OCI-LY3 (cell line): Measurements from ENCODE around the gene TPX2.

ENCODE experiments used
- H2AFZ ChIP-seq: fragments of 200-600, 300-600 bp; shearing (Covaris generic); 2 replicates; pipeline ENCODE4 v1.6.0; 2014; ENCODE audit warnings: antibody characterized with exemption, low read depth, low read length
- H3K27ac ChIP-seq: fragments of 200-600, 300-600 bp; sonication (generic); 2 replicates; pipeline ENCODE4 v1.5.1; 2014; ENCODE audit warnings: mild to moderate bottlenecking, low read length, moderate library complexity, mixed read lengths
- H3K27me3 ChIP-seq: fragments of 200-600, 300-600 bp; sonication (generic); 2 replicates; pipeline ENCODE4 v1.6.1; 2014; ENCODE audit warnings: low read depth, low read length, mixed read lengths
- H3K36me3 ChIP-seq: fragments of 200-600, 300-600 bp; sonication (generic); replicated peaks from 2 replicates; pipeline ENCODE3; 2014; ENCODE audit warnings: low read depth, low read length, mixed read lengths
- H3K4me1 ChIP-seq: fragments of 300-600, 200-600 bp; sonication (generic); 2 replicates; pipeline ENCODE4 v1.6.1; 2014; ENCODE audit warnings: low read length, mixed read lengths
- H3K4me2 ChIP-seq: fragments of 200-600, 300-600 bp; sonication (generic); 2 replicates; pipeline ENCODE4 v1.6.1; 2014; ENCODE audit warnings: low read length, mixed read lengths
- H3K4me3 ChIP-seq: fragments of 300-600, 200-600 bp; sonication (generic); 2 replicates; pipeline ENCODE4 v1.5.1; 2014; ENCODE audit warnings: antibody characterized with exemption, mild to moderate bottlenecking, low read length, moderate library complexity
- H3K79me2 ChIP-seq: fragments of 300-600, 200-600 bp; shearing (Covaris generic); 2 replicates; pipeline ENCODE4 v1.6.1; 2014; ENCODE audit warnings: mild to moderate bottlenecking, low read length, mixed read lengths
- H3K9ac ChIP-seq: fragments of 300-600, 200-600 bp; shearing (Covaris generic); 2 replicates; pipeline ENCODE4 v1.6.0; 2014; ENCODE audit warnings: mild to moderate bottlenecking, low read length, moderate library complexity
- H3K9me3 ChIP-seq: fragments of 200-600, 300-600 bp; shearing (Covaris generic); 2 replicates; pipeline ENCODE4 v1.6.1; 2014; ENCODE audit warnings: low read length, mixed read lengths; ENCODE audit not compliant: insufficient read depth
- H4K20me1 ChIP-seq: fragments of 200-600, 300-600 bp; sonication (generic); 2 replicates; pipeline ENCODE4 v1.6.1; 2016; ENCODE audit warnings: low read length, mixed read lengths; ENCODE audit not compliant: insufficient read depth
- EZH2phosphoT487 ChIP-seq: fragments of 200-600 bp; shearing (Covaris generic); IDR thresholded peaks from 2 replicates; pipeline ENCODE4 v1.6.1; 2018; ENCODE audit warnings: antibody characterized with exemption, mixed run types, low read depth
- TF ChIP-seq, protein P1 (sequence below): fragments of 200-600, 300-600 bp; sonication (generic); IDR thresholded peaks from 2 replicates; pipeline ENCODE4 v1.5.1; 2014; ENCODE audit warnings: antibody characterized with exemption, low read length, low read depth

TPX2 gene

DNA sequence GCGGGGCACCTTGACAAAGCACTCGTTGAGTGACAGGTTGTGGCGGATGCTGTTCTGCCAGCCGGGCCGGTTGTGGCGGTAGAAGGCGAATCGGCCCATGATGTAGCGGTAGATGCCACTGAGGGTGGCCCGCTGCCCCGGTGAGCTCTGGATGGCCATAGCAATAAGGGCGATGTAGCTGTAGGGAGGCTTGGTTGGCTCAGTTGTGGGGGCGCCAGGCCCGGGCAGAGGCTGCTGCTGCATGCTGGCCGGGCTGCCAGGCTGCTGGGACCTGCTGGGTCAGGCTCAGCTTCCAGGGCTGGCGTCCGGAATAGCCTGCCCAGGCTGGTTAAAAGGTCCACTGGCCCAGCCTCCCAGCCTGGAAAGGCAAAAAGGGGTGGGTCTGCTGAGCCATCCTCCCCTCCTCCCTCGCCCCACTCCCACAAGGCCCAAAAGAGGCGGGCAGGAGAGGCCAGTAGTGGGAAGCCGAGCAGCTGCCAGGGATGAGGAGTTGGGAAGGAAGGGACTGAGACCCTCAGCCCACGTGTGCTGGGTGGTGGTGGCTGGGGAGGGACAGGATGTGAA, 106.3 kb downstream of the TPX2 start, which contains the start of gene FOXS1:
Gene FOXS1, minus strand, starts transcription at position 305 of the 564 bp plus-strand sequence. Its CDS starts 62 bp downstream, at position 243.
- peaks cover 11% of the 10 kb centered on the region for H3K4me1 ChIP-seq

DNA sequence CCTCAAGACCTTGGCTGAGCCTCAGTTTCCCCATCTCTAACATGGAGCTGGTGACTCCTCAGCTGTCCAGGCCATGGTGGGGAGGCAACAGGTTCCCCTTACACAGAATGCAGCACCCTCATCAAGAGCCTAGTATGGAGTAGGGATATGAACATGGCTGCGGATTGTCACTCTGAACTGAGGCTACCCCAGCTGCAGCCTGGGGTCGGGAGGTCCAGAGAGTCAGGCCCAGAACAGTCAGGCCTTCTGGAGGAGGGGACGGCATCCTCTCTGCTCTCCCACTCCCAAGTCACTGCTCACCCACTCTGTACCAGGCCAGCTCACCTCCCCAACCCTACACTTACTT, 107.7 kb downstream of the TPX2 start:
- Histone ChIP-seq H2AFZ (no peak overlapping the region), H3K79me2 (no peaks in the 10 kb centered on the region), H3K4me2 (no peak overlapping the region), H3K9me3 (no peaks in the 10 kb centered on the region), H3K9ac (no peak overlapping the region), H3K4me3 (no peak overlapping the region), H3K27ac (no peak overlapping the region), H4K20me1 (no peaks in the 10 kb centered on the region), H3K27me3 (peaks cover 16% of the 10 kb centered on the region), H3K4me1 (peaks cover 11% of the 10 kb centered on the region), H3K36me3 (no peaks in the 10 kb centered on the region)
- TF ChIP-seq EZH2phosphoT487 = no peak
- TF ChIP-seq, protein P1, sequence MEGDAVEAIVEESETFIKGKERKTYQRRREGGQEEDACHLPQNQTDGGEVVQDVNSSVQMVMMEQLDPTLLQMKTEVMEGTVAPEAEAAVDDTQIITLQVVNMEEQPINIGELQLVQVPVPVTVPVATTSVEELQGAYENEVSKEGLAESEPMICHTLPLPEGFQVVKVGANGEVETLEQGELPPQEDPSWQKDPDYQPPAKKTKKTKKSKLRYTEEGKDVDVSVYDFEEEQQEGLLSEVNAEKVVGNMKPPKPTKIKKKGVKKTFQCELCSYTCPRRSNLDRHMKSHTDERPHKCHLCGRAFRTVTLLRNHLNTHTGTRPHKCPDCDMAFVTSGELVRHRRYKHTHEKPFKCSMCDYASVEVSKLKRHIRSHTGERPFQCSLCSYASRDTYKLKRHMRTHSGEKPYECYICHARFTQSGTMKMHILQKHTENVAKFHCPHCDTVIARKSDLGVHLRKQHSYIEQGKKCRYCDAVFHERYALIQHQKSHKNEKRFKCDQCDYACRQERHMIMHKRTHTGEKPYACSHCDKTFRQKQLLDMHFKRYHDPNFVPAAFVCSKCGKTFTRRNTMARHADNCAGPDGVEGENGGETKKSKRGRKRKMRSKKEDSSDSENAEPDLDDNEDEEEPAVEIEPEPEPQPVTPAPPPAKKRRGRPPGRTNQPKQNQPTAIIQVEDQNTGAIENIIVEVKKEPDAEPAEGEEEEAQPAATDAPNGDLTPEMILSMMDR = no peak; the same call in 1 of the 2 replicates

More for the DNA sequence above, 106.3 kb downstream of the TPX2 start, which contains the start of gene FOXS1:
- H3K27me3 ChIP-seq = peaks cover 3% of the 10 kb centered on the region; the same call in 1 of the 2 replicates
- no peaks in the 10 kb centered on the region for H4K20me1 ChIP-seq
- H3K36me3 ChIP-seq = no peaks in the 10 kb centered on the region
- no peaks in the 10 kb centered on the region for H3K9me3 ChIP-seq
- no peak within 1 kb of the TSS for H3K4me3 ChIP-seq
- H2AFZ ChIP-seq = no peak within 1 kb of the TSS
- H3K4me2 ChIP-seq = no peak within 1 kb of the TSS
- H3K9ac ChIP-seq = no peak within 1 kb of the TSS
- TF ChIP-seq, protein P1 = no peak
- no peak for TF ChIP-seq EZH2phosphoT487
- H3K27ac ChIP-seq = no peak within 1 kb of the TSS
- H3K79me2 ChIP-seq = no peaks in the 10 kb centered on the region

DNA sequence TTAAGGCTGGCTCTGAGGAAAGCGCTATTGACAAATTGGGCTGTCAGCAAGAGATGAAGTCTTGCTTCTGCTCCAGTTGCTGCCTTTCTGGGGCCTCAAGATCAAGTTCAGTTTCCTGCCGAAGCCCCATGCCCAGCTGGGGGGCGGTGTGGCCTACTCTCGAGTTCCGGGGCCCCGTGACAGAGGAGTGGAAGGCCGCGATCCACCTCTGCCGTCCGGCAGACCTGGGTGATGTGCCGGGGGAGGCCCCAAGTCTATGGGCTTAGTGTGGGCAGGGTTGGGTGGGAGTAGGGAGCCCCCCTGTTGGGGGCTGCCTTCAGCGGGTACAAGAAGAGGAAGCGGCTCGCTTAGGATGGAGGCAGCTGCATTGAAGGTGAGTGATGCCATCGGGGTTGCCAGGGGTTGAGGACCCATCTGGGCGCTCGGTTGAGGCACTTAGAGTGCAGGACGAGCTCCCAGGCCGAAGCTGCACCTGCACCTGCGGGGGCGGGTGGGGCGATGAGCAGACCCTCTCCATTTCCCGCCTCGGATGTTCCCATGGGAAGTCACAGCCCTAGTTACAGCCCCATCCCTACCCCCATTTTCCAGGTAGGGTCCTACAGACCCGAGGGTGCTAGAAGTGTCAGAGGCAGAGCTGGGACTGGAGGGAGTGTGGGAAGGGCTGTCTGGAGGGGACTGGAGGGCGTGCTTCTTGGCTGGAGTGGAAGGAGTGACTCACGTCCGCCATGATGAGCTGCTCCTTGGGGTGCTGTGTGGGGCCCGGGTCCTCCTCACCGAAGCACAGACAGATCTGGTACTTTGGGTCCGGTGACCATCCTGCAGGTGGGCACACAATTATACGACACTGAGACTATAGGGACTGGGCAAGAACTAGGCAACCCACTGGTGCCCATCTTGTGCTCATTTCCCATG, 109.3 kb downstream of the TPX2 start:
- no peak overlapping the region for H2AFZ ChIP-seq
- H3K79me2 ChIP-seq = no peaks in the 10 kb centered on the region
- H3K36me3 ChIP-seq = no peaks in the 10 kb centered on the region
- no peak overlapping the region for H3K4me2 ChIP-seq
- H4K20me1 ChIP-seq = no peaks in the 10 kb centered on the region
- H3K9me3 ChIP-seq = no peaks in the 10 kb centered on the region
- peaks cover 15% of the 10 kb centered on the region for H3K4me1 ChIP-seq
- no peak overlapping the region for H3K27ac ChIP-seq
- TF ChIP-seq EZH2phosphoT487 = no peak
- TF ChIP-seq, protein P1 = no peak
- no peak overlapping the region for H3K4me3 ChIP-seq
- peaks cover 16% of the 10 kb centered on the region for H3K27me3 ChIP-seq
- H3K9ac ChIP-seq = no peak overlapping the region

DNA sequence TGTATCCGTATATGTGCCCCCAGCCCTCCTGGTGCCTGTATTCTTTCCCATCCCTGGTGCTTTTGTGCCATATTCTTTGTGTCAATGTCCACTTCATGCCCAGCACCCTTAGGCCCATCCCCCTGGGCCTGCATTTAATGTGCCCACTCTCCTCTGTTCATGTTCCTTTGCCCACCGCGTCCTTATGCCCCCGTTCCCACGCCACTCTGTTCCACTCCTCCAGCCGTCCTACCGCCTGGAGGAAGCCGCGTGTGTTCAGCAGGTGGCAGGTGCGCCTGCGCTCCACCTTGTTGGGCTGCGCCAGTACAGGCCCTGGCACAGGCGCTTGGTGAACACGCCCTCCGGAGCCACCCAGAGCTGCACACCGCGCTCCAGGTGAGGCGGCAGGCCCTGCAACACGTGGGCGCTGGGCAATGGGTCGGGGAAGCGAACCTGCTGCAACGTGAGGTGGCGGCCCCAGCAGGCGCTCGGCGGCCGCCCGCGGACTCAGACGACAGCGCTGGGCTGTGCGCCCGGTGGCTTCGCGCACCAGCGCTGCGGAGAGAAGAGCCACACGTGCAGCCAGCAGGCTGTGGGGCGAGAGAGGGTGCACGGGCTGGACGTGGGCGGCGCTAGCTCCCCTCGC, 110.3 kb downstream of the TPX2 start:
- Histone ChIP-seq H2AFZ (no peak overlapping the region), H3K9ac (no peak overlapping the region), H3K4me2 (no peak overlapping the region), H3K36me3 (no peaks in the 10 kb centered on the region), H3K27me3 (peaks cover 24% of the 10 kb centered on the region), H3K9me3 (no peaks in the 10 kb centered on the region), H3K27ac (no peak overlapping the region), H4K20me1 (no peaks in the 10 kb centered on the region), H3K4me3 (no peak overlapping the region), H3K79me2 (no peaks in the 10 kb centered on the region), H3K4me1 (peaks cover 15% of the 10 kb centered on the region)
- TF ChIP-seq, protein P1 = no peak
- no peak for TF ChIP-seq EZH2phosphoT487
